Smooth muscle cell of the brain vasculature (primary cell): ENCODE measurements around the gene DNMT3A.

Source experiments
- DNase-seq: peaks from one replicate; pipeline ENCODE4 v3.0.0-alpha.2; 2012; ENCODE audit warnings: low read depth, low spot score

The DNMT3A gene

GRCh38 chr2:25328152-25329085 lies 13.3 kb downstream of the DNMT3A start:
- no peak for DNase-seq

GRCh38 chr2:25326326-25327013 lies 15.3 kb downstream of the DNMT3A start:
- no peak for DNase-seq

- DNase-seq, result no peak
These were observed 16.7 kb downstream of the DNMT3A start for GRCh38 chr2:25324905-25325592.

GRCh38 chr2:25324251-25324650 lies 17.5 kb downstream of the DNMT3A start:
- no peak for DNase-seq

DNA sequence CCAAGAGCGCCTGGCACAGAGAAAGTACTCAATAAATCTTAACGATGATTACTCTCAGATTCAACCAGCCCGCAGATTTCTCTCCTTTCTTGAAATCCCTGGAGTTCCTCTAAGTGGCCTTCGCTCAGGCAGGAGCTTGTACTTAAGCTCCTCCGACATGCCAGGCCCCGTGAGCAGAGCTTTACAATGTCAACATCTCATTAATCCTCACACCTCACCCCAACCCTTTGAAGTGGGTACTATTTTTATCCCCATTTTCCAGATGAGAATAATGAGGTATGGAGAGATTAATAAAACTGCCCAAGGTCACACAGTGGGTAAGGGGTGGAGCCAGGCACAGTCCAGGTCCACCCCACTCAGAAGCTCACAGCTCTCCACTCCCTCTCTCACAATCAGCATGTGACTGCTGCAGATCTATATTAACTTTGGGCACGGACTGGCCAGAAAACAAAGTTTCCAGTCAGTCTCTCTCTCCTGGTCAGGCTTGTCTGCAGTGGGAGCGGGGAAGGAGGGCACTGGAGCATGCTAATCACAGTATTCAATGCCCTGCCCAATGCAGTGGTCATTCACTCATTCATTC lies 18.0 kb downstream of the DNMT3A start:
- DNase-seq, result no peak

- DNase-seq, result no peak
These were observed 18.6 kb downstream of the DNMT3A start for GRCh38 chr2:25323042-25323514.

DNA sequence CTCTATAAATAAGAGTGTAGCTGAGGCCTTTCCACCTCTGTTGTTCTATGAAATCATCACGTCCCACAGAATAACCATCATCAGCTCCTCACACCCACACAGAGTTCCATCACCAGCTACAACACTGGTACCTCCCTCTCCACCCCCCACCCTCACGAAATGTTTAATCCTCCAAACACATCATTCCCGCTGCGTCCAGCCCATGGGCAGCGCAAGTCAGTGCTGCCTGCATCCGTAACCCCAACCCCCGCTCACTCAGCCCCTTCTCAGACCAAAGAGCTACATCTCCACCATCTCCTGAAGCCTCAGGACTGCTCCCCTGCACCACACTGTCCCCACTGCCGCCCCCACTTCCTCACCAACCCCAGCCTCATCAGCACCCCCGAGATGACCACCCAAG lies 19.4 kb downstream of the DNMT3A start:
- no peak for DNase-seq

DNA sequence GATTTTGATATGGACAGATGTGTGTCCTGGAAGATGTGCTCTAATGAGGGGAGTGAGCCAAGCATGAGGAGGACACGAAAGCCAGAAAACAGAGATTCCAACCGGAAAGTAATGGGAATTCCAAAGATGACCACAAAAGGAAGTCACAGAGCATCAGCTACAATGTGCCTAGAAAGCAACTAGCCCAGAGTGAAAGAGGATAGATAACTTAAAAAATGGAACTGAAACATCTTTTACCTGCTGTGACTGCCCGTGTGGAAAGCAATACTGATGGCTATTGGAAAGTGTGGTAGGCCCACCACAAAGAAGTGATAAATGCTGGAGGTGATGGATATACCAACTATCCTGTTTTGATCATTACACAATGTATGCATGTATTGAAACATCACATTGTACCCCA lies 21.6 kb downstream of the DNMT3A start:
- DNase-seq, result no peak

- no peak for DNase-seq
These were observed 25.6 kb downstream of the DNMT3A start for GRCh38 chr2:25316101-25316500.

GRCh38 chr2:25315316-25315680 lies 26.4 kb downstream of the DNMT3A start:
- no peak for DNase-seq

DNA sequence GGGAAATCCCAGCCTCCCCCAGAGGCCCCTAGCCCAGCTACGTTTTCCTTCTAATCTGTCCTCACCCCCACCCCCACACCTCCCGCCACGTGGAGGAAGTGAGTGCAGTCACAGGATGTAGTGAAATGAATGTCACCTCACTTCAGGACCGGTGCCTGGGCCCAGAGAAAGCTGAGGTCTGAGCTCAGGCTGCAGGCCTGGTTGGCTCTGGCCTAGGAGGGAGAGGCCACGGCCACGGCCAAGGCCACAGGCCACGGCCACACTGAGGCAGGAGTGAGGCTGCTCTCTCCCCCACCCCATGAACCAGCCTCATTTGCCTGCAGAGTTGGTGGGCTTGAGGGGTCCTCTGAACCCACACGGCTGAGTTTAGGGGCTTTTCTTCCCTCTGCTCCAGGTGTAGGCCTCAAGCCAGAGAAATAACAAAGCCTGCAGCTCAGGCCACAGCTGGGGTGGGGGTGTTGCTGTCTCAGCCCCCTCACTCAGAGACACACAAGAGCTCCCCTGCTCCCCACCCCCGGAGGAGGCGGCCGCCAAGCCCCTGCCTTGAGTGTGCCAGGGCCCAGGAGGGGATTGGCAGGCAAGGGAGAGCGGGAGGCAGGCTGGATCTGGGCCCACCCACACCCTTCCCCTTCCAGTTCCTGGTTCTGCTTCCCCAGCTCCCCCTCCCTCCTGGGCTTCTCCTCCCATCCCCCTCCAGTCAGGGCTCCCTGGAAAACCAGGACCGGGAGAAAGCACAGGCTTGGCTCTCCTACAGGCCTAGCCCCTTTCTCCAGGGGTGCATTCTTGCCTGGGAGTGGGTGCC lies 27.0 kb downstream of the DNMT3A start:
- DNase-seq, result no peak

DNA sequence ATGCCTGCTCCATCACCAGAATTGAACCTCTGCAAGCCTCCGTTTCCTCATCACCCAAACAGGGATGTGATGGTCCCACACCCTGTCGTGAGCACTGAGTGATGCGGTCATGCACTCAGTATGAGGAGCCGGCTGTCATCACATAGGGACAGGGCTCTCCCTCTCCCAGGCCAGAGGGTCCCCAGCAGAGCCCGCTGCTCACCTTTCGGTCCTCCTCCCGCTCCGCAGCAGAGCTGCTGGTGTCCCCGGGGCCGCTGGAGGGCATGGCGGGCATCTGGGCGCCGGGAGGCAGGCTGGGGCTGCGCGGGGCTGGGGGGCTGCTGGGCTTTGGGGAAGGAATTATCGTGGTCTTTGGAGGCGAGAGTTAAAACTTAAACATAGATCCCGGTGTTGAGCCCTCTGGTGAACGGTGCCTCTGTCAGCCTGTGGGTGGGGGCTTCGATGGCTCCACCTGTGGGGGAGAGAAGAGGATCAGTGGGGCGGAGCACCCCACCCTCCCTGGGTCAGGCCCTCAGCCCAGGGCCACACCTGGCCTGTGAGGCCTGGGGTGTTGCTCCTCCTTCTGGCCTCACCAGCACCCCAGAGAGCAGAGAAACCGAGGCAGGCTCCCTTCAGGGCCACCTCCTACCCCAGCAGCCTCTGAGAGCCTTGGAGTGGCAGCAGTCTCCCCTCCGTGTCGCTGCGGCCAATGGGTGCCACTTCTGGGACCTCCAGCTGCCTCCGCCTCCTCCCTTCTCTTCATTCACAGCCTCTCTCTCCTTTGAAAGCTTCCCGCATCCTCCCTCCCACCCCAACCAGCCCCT lies 27.8 kb downstream of the DNMT3A start:
- no peak for DNase-seq

DNA sequence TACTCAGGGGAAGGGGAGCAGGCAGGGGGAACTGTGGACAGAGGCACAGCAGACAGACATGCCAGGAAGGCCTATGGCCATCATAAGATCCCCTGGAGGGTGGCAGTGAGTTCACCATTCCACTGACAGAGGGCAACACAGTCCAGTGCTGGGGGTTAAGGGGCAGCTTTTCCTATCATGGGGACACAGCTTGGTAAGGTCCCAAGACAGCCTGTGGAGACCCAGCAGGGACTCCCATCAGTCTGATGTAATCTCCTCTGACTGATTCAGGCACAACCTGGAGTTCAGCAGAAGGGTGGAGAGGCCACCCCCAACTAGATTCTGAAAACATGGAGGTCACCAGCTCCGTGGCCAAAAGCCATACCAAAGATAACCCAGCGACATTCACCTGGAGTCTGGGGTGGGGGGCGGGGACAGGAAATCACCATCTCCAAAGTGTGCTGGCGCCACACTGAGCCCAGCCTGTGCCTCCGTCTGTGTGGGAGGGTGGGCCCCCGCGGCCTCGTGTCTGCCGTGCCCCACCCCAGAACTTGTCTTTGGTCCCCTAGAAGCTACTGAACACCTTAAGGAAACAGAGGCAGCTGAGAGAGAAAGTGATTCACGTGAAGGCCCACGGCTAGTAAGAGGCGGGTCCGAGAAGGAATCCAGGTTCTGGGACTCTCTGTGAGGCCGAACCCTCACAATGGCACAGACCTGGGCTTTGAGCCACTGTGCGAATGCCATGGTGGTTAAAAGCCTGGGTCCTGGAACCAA lies 28.6 kb downstream of the DNMT3A start:
- no peak for DNase-seq

GRCh38 chr2:25311865-25312575 lies 29.7 kb downstream of the DNMT3A start:
- no peak for DNase-seq

DNA sequence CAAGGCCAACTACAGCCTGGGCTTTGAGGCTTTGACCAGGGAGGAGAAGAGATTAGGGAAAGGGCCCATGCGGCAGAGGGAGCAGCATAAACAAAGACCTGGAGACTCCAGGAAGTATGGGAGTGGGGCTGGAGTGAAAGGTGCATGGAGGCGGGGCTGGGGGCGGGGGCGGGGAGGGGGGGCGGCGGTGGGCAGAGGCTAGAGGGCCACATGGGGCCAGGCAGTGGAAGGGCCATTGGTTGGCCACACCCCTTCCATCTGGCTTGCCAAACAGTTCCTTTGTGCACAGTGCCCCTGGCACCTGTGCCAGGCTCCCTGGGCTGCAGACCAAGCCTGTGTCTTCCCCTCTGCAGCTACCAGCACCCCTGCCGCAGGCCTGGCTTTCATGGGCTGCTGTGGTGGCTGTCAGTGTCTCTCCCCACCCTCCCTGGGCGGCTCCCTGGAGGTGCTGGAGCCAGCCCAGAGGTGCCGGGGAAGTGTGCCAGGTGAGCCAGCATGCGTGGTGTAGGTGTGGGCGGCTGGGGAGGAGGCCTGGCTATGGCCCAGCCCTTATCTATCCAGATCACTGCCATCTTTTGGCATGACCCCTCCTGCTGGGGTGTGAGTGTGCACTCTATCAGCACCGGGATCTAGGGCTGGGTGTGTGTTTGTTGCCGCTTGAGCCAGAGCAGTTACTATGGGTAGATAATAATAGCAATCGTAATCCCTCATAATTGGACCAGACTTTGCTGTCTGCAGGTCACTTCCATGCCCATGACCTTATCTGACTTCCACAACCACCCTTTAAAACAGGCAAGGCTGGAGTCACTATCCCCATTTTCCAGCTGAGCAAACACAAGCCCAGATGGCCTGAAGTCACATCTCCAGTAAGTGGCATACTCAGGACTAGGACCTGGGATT lies 30.5 kb downstream of the DNMT3A start:
- DNase-seq, result no peak

DNA sequence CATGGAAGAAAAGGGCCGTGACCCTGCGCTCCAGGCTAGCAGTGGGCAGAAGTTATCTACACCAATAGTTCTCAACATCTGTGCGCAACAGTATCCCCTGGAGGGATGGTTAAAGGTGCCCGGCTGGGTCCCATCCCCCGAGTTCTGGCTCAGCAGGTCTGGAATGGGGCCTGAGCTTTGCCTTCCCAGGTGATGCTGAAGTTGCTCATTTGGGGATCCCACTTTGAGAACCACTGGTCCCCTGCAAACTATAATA lies 31.1 kb downstream of the DNMT3A start:
- DNase-seq, result no peak

GRCh38 chr2:25309402-25309801 lies 32.3 kb downstream of the DNMT3A start:
- no peak for DNase-seq

GRCh38 chr2:25308599-25308998 lies 33.1 kb downstream of the DNMT3A start:
- no peak for DNase-seq
